GM18505 (cell line): ENCODE measurements around the gene CISH.

Source experiments
- ATAC-seq: cut with Tn5 transposase; IDR thresholded peaks from one replicate; pipeline ENCODE4 v1.9.1; 2021; ENCODE audit not compliant: unreplicated experiment
- POLR2A ChIP-seq: IDR thresholded peaks from 4 replicates; pipeline ENCODE4 v1.6.1; 2011; ENCODE audit warnings: borderline replicate concordance; ENCODE audit not compliant: insufficient read depth, insufficient read length; ENCODE audit errors: extremely low read depth

CISH gene

GRCh38 chr3:50575372-50575771 lies 36.2 kb downstream of the CISH start:
- ATAC-seq: no peak
- no peak for TF ChIP-seq POLR2A

- no peak for ATAC-seq
These were observed 37.1 kb downstream of the CISH start for GRCh38 chr3:50574444-50574831.

GRCh38 chr3:50573566-50574443 lies 37.8 kb downstream of the CISH start:
- ATAC-seq: no peak
- no peak for TF ChIP-seq POLR2A

More at GRCh38 chr3:50574444-50574831, 37.1 kb downstream of the CISH start:
- no peak for TF ChIP-seq POLR2A

DNA sequence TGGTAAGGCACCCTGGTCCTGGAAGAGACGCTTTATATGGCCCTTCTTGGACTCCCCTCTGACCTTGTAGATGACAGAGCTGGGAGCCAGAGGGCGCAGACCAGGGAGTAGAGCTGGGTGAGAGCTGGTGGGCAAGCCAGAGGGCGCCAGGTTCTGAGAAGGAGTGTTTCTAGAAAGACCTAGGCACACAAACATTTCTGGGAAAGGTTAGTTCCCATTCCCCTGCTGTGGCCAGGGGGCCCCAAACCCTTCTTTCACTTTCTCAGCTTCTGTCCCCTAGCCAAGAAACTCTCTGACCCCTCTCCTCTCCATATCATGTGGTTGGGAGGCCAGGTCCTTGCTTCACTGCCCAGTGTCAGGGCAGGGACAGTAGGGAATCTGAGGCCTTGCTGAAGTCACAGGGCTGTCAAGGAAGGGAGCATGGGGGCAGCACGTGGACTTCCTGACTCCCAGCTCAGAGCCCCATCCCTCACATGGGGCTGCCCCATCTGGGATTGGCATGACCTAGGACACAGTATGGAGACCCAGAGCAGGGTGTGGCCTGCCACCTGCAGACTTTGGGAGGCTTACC lies 38.7 kb downstream of the CISH start:
- TF ChIP-seq POLR2A: no peak
- no peak for ATAC-seq

DNA sequence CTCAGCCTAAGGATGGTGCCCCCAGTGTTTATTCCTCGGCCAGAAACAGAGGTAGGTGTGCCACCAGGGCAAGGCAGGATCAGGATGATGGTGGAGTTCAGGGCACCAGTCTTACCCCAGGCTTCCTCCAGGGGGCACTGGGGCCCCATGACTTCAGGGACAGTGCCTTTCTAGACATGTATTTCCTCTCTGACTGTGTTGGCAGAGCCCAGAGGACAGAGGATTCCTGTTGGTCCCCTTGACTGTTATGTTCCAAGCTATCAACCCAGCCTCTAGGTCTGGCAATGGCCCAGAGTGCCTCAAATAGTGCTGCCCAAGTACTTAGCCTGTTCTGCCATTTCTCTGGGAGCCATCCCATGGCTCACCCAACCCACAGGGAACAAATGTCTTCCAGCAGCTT lies 39.4 kb downstream of the CISH start:
- ATAC-seq: no peak
- no peak for TF ChIP-seq POLR2A

GRCh38 chr3:50571486-50571885 lies 40.1 kb downstream of the CISH start:
- no peak for TF ChIP-seq POLR2A
- ATAC-seq: no peak

- ATAC-seq: no peak
- no peak for TF ChIP-seq POLR2A
These were observed 40.9 kb downstream of the CISH start for GRCh38 chr3:50570508-50571279.

DNA sequence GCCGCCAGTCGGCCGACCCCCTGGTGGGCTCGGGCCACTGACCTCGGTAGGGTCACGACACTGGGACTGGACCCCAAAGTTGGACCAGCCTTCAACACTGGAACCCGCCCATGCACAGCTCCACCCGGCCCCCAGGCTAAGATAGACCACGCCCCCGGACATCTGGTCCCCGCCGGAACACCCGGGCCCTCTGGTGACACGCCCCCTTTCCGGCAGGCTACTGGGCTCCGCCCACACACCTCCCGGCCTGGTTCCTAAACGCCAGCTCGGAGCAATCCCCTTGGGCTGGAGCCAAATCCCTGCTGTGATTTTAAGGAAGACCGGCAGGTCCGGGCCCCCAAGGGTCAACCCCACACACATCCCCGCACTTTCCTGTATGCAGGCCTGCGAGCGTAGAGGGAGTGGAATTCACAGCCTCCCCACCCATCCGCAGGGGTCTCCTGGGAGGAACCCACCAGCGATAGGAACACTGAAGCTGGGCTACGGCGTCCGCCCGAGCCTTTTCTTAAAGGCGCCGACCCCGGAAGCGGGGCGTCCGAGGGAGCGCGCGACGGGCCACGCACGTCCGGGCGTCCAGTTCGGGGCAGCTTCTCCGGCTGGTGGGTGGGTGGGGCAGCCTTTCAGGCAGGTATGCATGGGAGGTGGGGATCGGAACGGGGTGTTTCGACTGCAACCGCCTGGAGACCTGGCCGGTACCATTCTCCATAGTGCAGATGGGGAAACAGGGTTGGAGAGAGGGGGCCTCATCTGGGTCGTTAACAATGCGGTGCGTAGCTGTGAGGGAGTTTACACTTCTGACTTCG lies 42.4 kb downstream of the CISH start, which contains the start of gene HEMK1:
TSS of gene HEMK1 (plus strand) at position 576 of the 803 bp plus-strand sequence. CDS start 1,583 bp downstream, outside the sequence.
- TF ChIP-seq POLR2A: peak; percentile 63
- ATAC-seq: peak; percentile 58

DNA sequence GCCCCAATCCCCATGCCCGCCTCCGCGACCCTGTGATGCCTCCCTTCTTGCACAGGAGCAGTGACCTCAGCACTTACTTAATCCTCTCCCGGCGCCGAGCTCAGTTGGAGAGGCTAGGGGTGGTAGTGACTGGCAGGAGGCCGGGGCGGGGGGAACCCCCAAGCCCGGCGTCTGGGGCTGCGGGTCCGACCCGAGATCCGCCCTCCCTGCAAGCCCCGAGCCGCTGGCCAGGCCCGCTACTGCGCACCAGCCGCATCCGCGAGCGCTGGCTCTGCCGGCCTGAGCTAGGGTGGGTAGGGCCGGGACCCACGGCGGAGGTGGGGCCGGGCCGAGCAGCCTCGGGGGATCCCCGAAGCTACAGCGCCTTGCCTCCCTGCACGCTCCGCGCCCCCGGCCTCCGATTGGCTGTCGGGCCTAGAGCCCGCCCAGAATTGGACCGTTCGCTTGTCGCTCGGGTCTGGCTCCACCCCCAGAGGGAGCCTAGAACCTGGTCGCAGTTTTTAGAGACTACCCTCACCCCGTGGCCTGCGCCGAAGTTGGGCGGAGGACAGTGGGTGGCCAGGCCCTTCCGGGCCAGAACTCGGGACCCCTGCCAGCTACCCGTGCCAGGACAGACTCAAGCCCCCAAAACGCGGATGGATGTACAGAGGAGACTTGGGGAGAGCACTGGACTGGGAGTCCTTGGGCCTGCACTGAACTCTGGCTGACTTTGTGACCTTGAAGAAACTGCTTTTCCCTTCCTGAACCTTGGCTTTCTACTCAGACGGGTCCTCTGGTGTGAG lies 44.0 kb downstream of the CISH start, which contains the start of gene C3orf18:
TSS of gene C3orf18 (minus strand) at position 362 of the 782 bp plus-strand sequence. CDS start 2,048 bp downstream, outside the sequence.
- ATAC-seq: peak; percentile 64
- peak; percentile 65 for TF ChIP-seq POLR2A

DNA sequence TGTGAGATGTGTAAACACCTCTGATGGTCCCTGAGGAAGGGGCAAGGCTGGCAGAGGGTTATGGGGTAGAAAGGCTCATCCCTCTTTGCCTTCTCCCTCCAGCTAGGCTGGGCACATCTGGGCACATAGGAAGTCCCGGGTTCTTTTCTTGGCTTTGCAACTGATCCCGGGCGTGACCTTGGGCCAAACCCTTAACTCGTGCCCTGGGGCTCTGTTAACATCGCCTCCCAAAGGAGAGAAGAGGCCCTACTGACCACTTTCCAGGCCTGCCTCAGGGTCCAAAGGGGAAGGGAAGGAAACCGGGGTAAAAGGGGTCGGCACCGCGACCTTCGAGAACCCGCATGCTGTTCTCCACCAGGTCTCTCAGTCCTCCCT lies 44.6 kb downstream of the CISH start:
- ATAC-seq: no peak

GRCh38 chr3:50564321-50564720 lies 47.3 kb downstream of the CISH start:
- no peak for ATAC-seq
- TF ChIP-seq POLR2A: no peak

More for the DNA sequence above, 44.6 kb downstream of the CISH start:
- TF ChIP-seq POLR2A: no peak

- no peak for TF ChIP-seq POLR2A
- ATAC-seq: no peak
These were observed 47.7 kb downstream of the CISH start for GRCh38 chr3:50563867-50564266.
